ENCODE measurements around the gene PSMB3. TPM values are rescaled to one million over a fixed set of nuclear protein-coding genes. Genes with fewer than 3 reads are reported as not detected.

Gene PSMB3
- total RNA-seq, 1 donor from 2014 or later, result 138 TPM

- no peaks in the 10 kb centered on the region for H3K27me3 Mint-ChIP-seq
- no peak for DNase-seq (ENCODE audit: low spot score, unreplicated experiment)
Measured at GRCh38 chr17:38709864-38710603, 42.5 kb upstream of the PSMB3 start.

GRCh38 chr17:38710604-38710962 lies 42.0 kb upstream of the PSMB3 start:
- Mint-ChIP-seq H3K4me1 (ENCODE audit: low read depth) (peaks cover 26% of the 10 kb centered on the region), H3K4me3 (ENCODE audit: low read depth) (no peak overlapping the region), H3K36me3 (ENCODE audit: insufficient read depth) (peaks cover 18% of the 10 kb centered on the region), H3K27ac (no peak overlapping the region), H3K27me3 (no peaks in the 10 kb centered on the region), H3K9me3 (ENCODE audit: low read depth) (no peaks in the 10 kb centered on the region)
- TF ChIP-seq CTCF (IDR thresholded peaks at IDR 0.05; ENCODE audit: unreplicated experiment), result no peak
- no peak for DNase-seq (ENCODE audit: low spot score, unreplicated experiment)

More at GRCh38 chr17:38709864-38710603, 42.5 kb upstream of the PSMB3 start:
- Mint-ChIP-seq H3K27ac (no peak overlapping the region), H3K4me3 (ENCODE audit: low read depth) (no peak overlapping the region), H3K9me3 (ENCODE audit: low read depth) (no peaks in the 10 kb centered on the region), H3K36me3 (ENCODE audit: insufficient read depth) (peaks cover 18% of the 10 kb centered on the region), H3K4me1 (ENCODE audit: low read depth) (peaks cover 26% of the 10 kb centered on the region)
- no peak for TF ChIP-seq CTCF (IDR thresholded peaks at IDR 0.05; ENCODE audit: unreplicated experiment)

- no peak for TF ChIP-seq CTCF (IDR thresholded peaks at IDR 0.05; ENCODE audit: unreplicated experiment)
- H3K4me1 Mint-ChIP-seq (ENCODE audit: low read depth), result peaks cover 25% of the 10 kb centered on the region
- H3K27ac Mint-ChIP-seq, result peak overlapping the region; percentile 85
Measured at GRCh38 chr17:38710985-38711384, 41.6 kb upstream of the PSMB3 start.

GRCh38 chr17:38711792-38712571 lies 40.6 kb upstream of the PSMB3 start:
- peaks cover 22% of the 10 kb centered on the region for H3K36me3 Mint-ChIP-seq (ENCODE audit: insufficient read depth)
- H3K27me3 Mint-ChIP-seq, result no peaks in the 10 kb centered on the region
- H3K4me1 Mint-ChIP-seq (ENCODE audit: low read depth), result peaks cover 20% of the 10 kb centered on the region
- H3K27ac Mint-ChIP-seq, result no peak overlapping the region
- no peaks in the 10 kb centered on the region for H3K9me3 Mint-ChIP-seq (ENCODE audit: low read depth)
- no peak for TF ChIP-seq CTCF (IDR thresholded peaks at IDR 0.05; ENCODE audit: unreplicated experiment)
- no peak overlapping the region for H3K4me3 Mint-ChIP-seq (ENCODE audit: low read depth)
- DNase-seq (ENCODE audit: low spot score, unreplicated experiment), result no peak

More at GRCh38 chr17:38710985-38711384, 41.6 kb upstream of the PSMB3 start:
- Mint-ChIP-seq H3K9me3 (ENCODE audit: low read depth) (no peaks in the 10 kb centered on the region), H3K4me3 (ENCODE audit: low read depth) (no peak overlapping the region), H3K36me3 (ENCODE audit: insufficient read depth) (peaks cover 20% of the 10 kb centered on the region), H3K27me3 (no peaks in the 10 kb centered on the region)
- no peak for DNase-seq (ENCODE audit: low spot score, unreplicated experiment)

- no peaks in the 10 kb centered on the region for H3K27me3 Mint-ChIP-seq
- peaks cover 23% of the 10 kb centered on the region for H3K36me3 Mint-ChIP-seq (ENCODE audit: insufficient read depth)
- peaks cover 17% of the 10 kb centered on the region for H3K4me1 Mint-ChIP-seq (ENCODE audit: low read depth)
- no peak overlapping the region for H3K27ac Mint-ChIP-seq
- no peak overlapping the region for H3K4me3 Mint-ChIP-seq (ENCODE audit: low read depth)
- no peak for DNase-seq (ENCODE audit: low spot score, unreplicated experiment)
- no peak for TF ChIP-seq CTCF (IDR thresholded peaks at IDR 0.05; ENCODE audit: unreplicated experiment)
- no peaks in the 10 kb centered on the region for H3K9me3 Mint-ChIP-seq (ENCODE audit: low read depth)
Measured at GRCh38 chr17:38712593-38712992, 39.9 kb upstream of the PSMB3 start.

All from progenitor cell of endocrine pancreas (in vitro differentiated cells).